Activated naive CD4-positive, alpha-beta T cell treated with anti-CD3 and anti-CD28 coated beads, Interleukin-2, amount 10 ng/mL, durations not matched to agents 7 days and 5 days (primary cell): ENCODE measurements around the gene EPS8L2.

Source experiments
- CTCF ChIA-PET: fragments of 350-600 bp; sonication (Branson Sonifier 250); formaldehyde crosslinking; loops from one replicate; lab custom pipeline; 2021; ENCODE audit warnings: antibody characterized with exemption; lab: Charles Lee
- DNase-seq: peaks from one replicate; pipeline ENCODE4 v3.0.0-alpha.2; 2020
- H3K27ac Mint-ChIP-seq: one replicate; pipeline ENCODE4 v1.8.0; 2021; ENCODE audit warnings: mild to moderate bottlenecking, moderate library complexity, mixed read lengths
- H3K27me3 Mint-ChIP-seq: one replicate; pipeline ENCODE4 v1.8.0; 2021; ENCODE audit warnings: mild to moderate bottlenecking, mixed read lengths
- H3K36me3 Mint-ChIP-seq: one replicate; pipeline ENCODE4 v1.8.0; 2021; ENCODE audit warnings: mixed read lengths
- H3K4me1 Mint-ChIP-seq: one replicate; pipeline ENCODE4 v1.8.0; 2021; ENCODE audit warnings: mixed read lengths
- H3K4me3 Mint-ChIP-seq: one replicate; pipeline ENCODE4 v1.8.0; 2021; ENCODE audit warnings: mild to moderate bottlenecking, moderate library complexity, mixed read lengths
- H3K9me3 Mint-ChIP-seq: one replicate; pipeline ENCODE4 v1.8.0; 2021; ENCODE audit warnings: mixed read lengths

Gene EPS8L2

DNA sequence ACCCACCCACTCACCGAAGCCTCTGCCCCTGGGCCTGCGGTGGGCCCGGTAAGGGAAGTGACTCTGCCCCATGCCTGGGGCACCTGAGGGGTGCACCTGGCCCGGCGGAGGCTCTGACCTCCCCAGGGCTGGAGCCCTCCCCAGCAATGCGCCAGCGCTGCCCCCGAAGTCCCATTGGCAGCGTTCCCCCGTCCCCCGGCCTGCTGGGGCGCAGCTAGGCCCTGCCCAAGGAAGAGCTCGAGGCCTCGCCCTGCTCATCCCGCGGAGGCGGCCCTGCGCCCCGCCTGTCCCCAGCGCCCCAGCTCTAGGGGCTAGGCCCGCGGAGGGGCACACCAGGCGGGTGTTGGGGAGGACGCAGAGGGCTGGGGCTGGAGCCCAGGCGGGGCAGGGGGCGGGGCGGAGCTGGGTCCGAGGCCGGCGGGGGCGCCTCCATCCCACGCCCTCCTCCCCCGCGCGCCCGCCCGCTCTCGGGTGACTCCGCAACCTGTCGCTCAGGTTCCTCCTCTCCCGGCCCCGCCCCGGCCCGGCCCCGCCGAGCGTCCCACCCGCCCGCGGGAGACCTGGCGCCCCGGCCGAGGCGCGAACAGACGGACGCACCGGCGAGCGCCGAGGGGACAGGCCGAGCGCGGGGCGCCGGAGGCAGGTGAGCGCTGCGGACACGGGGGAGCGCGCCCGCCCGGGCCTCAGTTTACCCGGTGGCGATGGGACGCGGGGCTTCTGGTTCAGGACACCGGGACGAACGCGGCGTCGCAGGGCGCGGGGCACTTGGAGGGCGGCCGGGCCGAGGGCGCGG lies at the start of gene EPS8L2:
TSS of gene EPS8L2 (plus strand) at position 586 of the 793 bp plus-strand sequence. CDS start 3,177 bp downstream, outside the sequence.
- Mint-ChIP-seq H3K36me3 (peaks cover 3% of the 10 kb centered on the region), H3K9me3 (no peaks in the 10 kb centered on the region), H3K27ac (no peak within 1 kb of the TSS), H3K4me3 (no peak within 1 kb of the TSS), H3K27me3 (peaks cover 63% of the 10 kb centered on the region), H3K4me1 (peaks cover 11% of the 10 kb centered on the region)
- DNase-seq, result peak; percentile 53
- CTCF ChIA-PET, result interaction anchor here (0.7 kb wide), 1 partner anchor 152 kb away, joined by 3 read pairs; no protein-coding TSS in a partner anchor

DNA sequence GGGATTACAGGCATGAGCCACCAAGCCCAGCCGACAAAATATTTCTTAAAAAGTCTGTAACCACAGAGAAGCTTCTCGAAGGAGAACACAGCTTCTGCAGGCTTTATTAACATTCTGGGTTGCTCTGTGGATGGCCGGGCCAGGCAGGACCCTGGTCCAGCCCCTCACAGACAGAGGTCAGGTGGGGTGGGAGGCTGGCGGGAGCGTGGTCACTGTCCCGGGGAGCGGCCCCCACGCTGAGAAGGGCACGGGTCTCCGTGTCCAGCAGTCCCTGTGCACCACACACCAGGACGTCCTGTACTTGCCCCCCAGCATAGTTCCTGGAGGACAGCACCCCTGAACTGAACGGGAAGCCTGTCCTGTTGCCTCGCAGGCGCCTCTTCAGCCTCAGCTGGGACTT lies 49.6 kb upstream of the EPS8L2 start:
- Mint-ChIP-seq H3K4me3 (no peak overlapping the region), H3K27me3 (no peaks in the 10 kb centered on the region), H3K4me1 (no peaks in the 10 kb centered on the region), H3K27ac (no peak overlapping the region), H3K9me3 (no peaks in the 10 kb centered on the region), H3K36me3 (peaks cover 6% of the 10 kb centered on the region)
- CTCF ChIA-PET, result interaction anchor here (1.1 kb wide), 1 partner anchor 66 kb away, joined by 3 read pairs; no protein-coding TSS in a partner anchor
- no peak for DNase-seq

DNA sequence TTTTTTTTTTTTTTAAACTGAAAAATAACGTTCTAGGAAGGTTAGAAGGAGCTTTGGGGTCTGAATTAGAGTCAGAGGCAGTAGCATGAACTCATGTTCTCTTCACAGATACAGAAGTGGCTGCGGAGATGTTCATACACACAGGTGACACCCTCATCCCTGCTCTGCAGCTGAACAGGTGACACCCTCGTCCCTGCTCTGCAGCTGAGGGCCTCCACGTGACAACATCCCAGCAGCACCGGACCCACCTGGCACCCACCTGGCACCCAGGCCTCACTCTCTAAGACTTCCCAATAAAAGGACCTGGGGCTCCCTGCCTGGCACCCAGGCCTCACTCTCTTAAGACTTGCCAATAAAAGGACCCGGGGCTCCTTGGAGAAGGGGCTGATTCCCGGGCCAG lies 49.2 kb upstream of the EPS8L2 start:
- Mint-ChIP-seq H3K36me3 (peaks cover 7% of the 10 kb centered on the region), H3K9me3 (no peaks in the 10 kb centered on the region), H3K4me3 (no peak overlapping the region), H3K27ac (no peak overlapping the region), H3K4me1 (no peaks in the 10 kb centered on the region), H3K27me3 (no peaks in the 10 kb centered on the region)
- no peak for DNase-seq
- CTCF ChIA-PET, result interaction anchor here (1.1 kb wide), 1 partner anchor 66 kb away, joined by 3 read pairs; no protein-coding TSS in a partner anchor

DNA sequence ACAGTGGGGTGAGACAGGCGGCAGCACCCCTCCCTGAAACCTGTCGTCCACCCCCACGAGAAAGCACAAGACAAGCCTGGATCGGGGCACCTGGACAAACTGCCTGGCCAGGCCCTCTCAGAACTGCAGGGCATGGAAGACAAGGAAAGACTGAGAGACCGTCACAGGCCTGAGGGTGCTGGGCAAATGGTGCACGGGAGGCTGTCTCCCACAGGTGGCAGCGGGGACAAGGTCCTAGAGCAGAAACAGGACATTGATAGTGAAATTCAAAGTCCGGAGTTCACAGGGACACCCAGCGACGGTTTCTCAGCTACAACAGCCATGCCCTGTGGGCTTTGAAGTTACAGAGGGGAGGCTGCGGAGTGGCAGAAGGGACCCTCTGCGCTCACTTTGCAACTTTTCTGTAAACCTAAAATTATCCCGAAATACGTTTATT lies 48.3 kb upstream of the EPS8L2 start:
- peaks cover 9% of the 10 kb centered on the region for H3K36me3 Mint-ChIP-seq
- no peaks in the 10 kb centered on the region for H3K9me3 Mint-ChIP-seq
- CTCF ChIA-PET, result interaction anchor here (0.6 kb wide), 1 partner anchor 151 kb away, joined by 3 read pairs; no protein-coding TSS in a partner anchor
- no peak overlapping the region for H3K4me3 Mint-ChIP-seq
- H3K4me1 Mint-ChIP-seq, result no peaks in the 10 kb centered on the region
- DNase-seq, result no peak
- H3K27me3 Mint-ChIP-seq, result no peaks in the 10 kb centered on the region
- no peak overlapping the region for H3K27ac Mint-ChIP-seq

- no peak overlapping the region for H3K4me3 Mint-ChIP-seq
- H3K27me3 Mint-ChIP-seq, result no peaks in the 10 kb centered on the region
- H3K27ac Mint-ChIP-seq, result peak overlapping the region; percentile 37
- no peaks in the 10 kb centered on the region for H3K4me1 Mint-ChIP-seq
- H3K36me3 Mint-ChIP-seq, result peaks cover 12% of the 10 kb centered on the region
- no peak for DNase-seq
- CTCF ChIA-PET, result no interaction called here
- H3K9me3 Mint-ChIP-seq, result no peaks in the 10 kb centered on the region
These were observed 46.4 kb upstream of the EPS8L2 start for GRCh38 chr11:659532-660085.

- Mint-ChIP-seq H3K27ac (no peak overlapping the region), H3K9me3 (no peaks in the 10 kb centered on the region), H3K4me3 (no peak overlapping the region), H3K36me3 (peaks cover 12% of the 10 kb centered on the region), H3K27me3 (no peaks in the 10 kb centered on the region), H3K4me1 (no peaks in the 10 kb centered on the region)
- no peak for DNase-seq
- CTCF ChIA-PET, result interaction anchor here (1.4 kb wide), 1 partner anchor 31 kb away, joined by 7 read pairs; no protein-coding TSS in a partner anchor
These were observed 45.8 kb upstream of the EPS8L2 start for GRCh38 chr11:660281-660680.

DNA sequence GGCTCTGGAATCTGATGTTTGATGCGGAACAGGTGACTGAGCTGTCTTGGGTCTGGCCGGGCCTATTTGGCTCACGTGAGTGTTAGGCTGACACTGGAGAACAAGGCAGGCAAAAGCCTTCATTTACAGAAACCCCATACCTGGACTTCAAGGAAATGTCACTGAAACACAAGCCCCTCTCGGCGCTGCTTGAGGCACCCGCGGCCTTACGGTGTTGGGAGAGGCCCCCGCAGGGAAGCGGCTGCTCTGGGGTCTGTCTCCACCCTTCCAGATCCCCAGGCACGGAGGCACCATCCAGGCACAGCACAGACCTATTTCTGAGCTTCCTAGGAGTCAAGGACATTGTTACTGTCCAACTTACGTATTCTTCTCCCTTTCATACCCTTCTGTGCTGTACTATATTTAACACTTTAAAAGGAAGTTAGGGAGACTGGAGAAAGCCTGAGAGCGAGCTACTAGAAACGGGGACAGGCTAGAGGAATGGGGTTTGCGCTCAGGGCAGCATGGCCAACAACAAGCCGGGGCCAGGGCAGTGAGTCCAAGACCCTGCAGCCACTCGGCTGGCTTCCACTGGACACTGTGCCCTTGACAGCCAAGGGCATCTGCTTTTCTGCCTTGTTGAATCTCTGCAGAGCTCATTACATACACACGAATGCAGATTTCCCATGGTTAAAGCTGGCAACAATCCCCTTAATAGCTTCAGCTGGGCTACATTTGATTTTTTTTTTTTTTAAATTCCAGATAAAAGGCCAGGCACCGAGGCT lies 45.2 kb upstream of the EPS8L2 start:
- Mint-ChIP-seq H3K4me1 (no peaks in the 10 kb centered on the region), H3K9me3 (no peaks in the 10 kb centered on the region), H3K36me3 (peaks cover 18% of the 10 kb centered on the region), H3K27me3 (no peaks in the 10 kb centered on the region), H3K27ac (no peak overlapping the region), H3K4me3 (no peak overlapping the region)
- CTCF ChIA-PET, result interaction anchor here (0.6 to 2.0 kb wide), 4 partner anchors 30 to 592 kb away, joined by 3 to 13 read pairs (median 6); no protein-coding TSS in a partner anchor
- DNase-seq, result no peak

DNA sequence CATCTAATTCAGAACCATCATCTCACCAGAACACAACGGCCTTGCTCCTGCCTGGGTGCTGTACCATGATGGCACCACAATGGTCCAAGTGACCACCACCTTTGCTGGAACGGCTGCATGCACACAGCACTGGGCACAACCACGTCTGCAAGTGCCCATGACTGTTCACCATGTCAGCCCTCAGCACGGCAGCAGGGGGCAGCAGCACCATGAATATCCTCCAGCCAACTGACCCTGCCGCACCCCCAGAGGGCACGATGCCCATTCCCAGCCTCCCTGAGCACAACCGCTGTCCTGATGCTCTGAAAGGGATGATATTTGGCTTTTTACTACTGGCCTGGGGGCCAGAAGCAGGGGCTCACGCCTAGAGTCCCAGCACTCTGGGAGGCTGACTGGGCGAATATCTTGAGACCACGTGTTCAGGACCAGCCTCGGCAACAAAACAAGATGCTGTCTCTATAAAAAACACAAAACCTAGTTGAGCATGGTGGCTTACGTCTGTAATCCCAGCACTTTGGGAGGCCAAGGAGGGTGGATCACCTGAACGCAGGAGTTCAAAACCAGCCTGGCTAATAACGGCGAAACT lies 43.2 kb upstream of the EPS8L2 start:
- CTCF ChIA-PET, result interaction anchor here (0.6 to 2.0 kb wide), 4 partner anchors 16 to 61 kb away, joined by 3 to 13 read pairs (median 4); no protein-coding TSS in a partner anchor
- peak; percentile 65 for DNase-seq
- peaks cover 24% of the 10 kb centered on the region for H3K36me3 Mint-ChIP-seq
- H3K4me3 Mint-ChIP-seq, result no peak overlapping the region
- H3K4me1 Mint-ChIP-seq, result no peaks in the 10 kb centered on the region
- H3K9me3 Mint-ChIP-seq, result no peaks in the 10 kb centered on the region
- no peak overlapping the region for H3K27ac Mint-ChIP-seq
- H3K27me3 Mint-ChIP-seq, result no peaks in the 10 kb centered on the region

GRCh38 chr11:665062-665703 lies 40.8 kb upstream of the EPS8L2 start:
- Mint-ChIP-seq H3K4me3 (no peak overlapping the region), H3K27me3 (no peaks in the 10 kb centered on the region), H3K9me3 (no peaks in the 10 kb centered on the region), H3K4me1 (no peaks in the 10 kb centered on the region), H3K36me3 (peaks cover 25% of the 10 kb centered on the region), H3K27ac (no peak overlapping the region)
- no peak for DNase-seq
- CTCF ChIA-PET, result interaction anchor here (1.1 kb wide), 1 partner anchor 13 kb away, joined by 3 read pairs; no protein-coding TSS in a partner anchor

GRCh38 chr11:665704-666281 lies 40.2 kb upstream of the EPS8L2 start:
- no peak overlapping the region for H3K4me3 Mint-ChIP-seq
- no peaks in the 10 kb centered on the region for H3K27me3 Mint-ChIP-seq
- H3K4me1 Mint-ChIP-seq, result no peaks in the 10 kb centered on the region
- no peaks in the 10 kb centered on the region for H3K9me3 Mint-ChIP-seq
- no peak overlapping the region for H3K27ac Mint-ChIP-seq
- DNase-seq, result no peak
- CTCF ChIA-PET, result interaction anchor here (1.1 kb wide), 1 partner anchor 12 kb away, joined by 3 read pairs; no protein-coding TSS in a partner anchor
- H3K36me3 Mint-ChIP-seq, result peaks cover 25% of the 10 kb centered on the region

GRCh38 chr11:673866-674265 lies 32.2 kb upstream of the EPS8L2 start:
- no peaks in the 10 kb centered on the region for H3K4me1 Mint-ChIP-seq
- peaks cover 31% of the 10 kb centered on the region for H3K36me3 Mint-ChIP-seq
- no peak overlapping the region for H3K27ac Mint-ChIP-seq
- CTCF ChIA-PET, result interaction anchor here (0.6 to 0.7 kb wide), 2 partner anchors 48 to 50 kb away, joined by 3 read pairs; no protein-coding TSS in a partner anchor
- no peak overlapping the region for H3K4me3 Mint-ChIP-seq
- DNase-seq, result no peak
- no peaks in the 10 kb centered on the region for H3K9me3 Mint-ChIP-seq
- no peaks in the 10 kb centered on the region for H3K27me3 Mint-ChIP-seq

DNA sequence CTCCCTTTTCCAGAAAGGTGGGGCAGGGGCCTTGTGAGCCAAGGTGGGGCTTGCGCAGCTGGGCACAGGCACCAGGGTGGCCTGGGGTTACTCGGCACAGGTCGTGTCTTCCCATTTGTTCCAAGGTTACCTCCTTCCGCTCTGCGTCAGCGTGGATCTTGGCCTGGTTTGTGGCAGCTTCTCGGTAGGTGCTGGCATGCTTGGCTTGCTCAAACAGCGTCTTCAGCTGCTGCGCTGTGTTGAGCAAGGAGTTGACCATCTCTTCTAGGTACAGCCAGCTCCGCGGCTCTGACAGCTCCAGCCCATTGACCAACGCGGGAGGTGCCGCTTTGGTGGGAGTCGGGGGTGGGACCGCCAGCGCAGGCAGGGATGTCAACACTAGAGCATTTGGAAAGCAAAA lies 31.6 kb upstream of the EPS8L2 start:
- Mint-ChIP-seq H3K27ac (no peak overlapping the region), H3K27me3 (no peaks in the 10 kb centered on the region), H3K9me3 (no peaks in the 10 kb centered on the region), H3K4me3 (no peak overlapping the region), H3K36me3 (peaks cover 31% of the 10 kb centered on the region), H3K4me1 (no peaks in the 10 kb centered on the region)
- DNase-seq, result no peak
- CTCF ChIA-PET, result interaction anchor here (0.6 to 0.7 kb wide), 3 partner anchors 47 to 156 kb away, joined by 3 read pairs; no protein-coding TSS in a partner anchor

GRCh38 chr11:678297-678696 lies 27.7 kb upstream of the EPS8L2 start:
- DNase-seq, result no peak
- Mint-ChIP-seq H3K9me3 (no peaks in the 10 kb centered on the region), H3K36me3 (peaks cover 52% of the 10 kb centered on the region), H3K27me3 (no peaks in the 10 kb centered on the region), H3K4me3 (no peak overlapping the region), H3K27ac (no peak overlapping the region), H3K4me1 (peaks cover 2% of the 10 kb centered on the region)
- CTCF ChIA-PET, result interaction anchor here (0.6 to 0.7 kb wide), 2 partner anchors 13 to 230 kb away, joined by 3 read pairs; no protein-coding TSS in a partner anchor
